ENCODE results near the gene MYL2. TPM values are rescaled to one million over a fixed set of nuclear protein-coding genes. Genes with fewer than 3 reads are reported as not detected.

The MYL2 gene
- total and polyA plus RNA-seq, 10 of the 15 experiments (the other 5 are each of a cell fraction or from before 2014, with no cell fraction given), result 0.08 to 1.8 (median 0.57) TPM; not detected in 1

GRCh38 chr12:110929818-110930217, 9.4 kb upstream of the MYL2 start:
- no peaks in the 10 kb centered on the region for H3K27me3 ChIP-seq (replicated peaks in 1 of 2; ENCODE audit: control insufficient read depth in 2 of 2, insufficient read depth in 2 of 2, low read length in 1 of 2)
- H3K4me3 ChIP-seq, result no peak overlapping the region
- no peaks in the 10 kb centered on the region for H4K20me1 ChIP-seq (ENCODE audit: control insufficient read depth, insufficient read depth)
- H3K27ac ChIP-seq (ENCODE audit: control insufficient read depth, insufficient read depth), result no peak overlapping the region
- H3K4me2 ChIP-seq (ENCODE audit: control insufficient read depth, insufficient read depth), result no peak overlapping the region
- no peak overlapping the region for H2AFZ ChIP-seq (ENCODE audit: control insufficient read depth, low read depth, low read length)
- no peak overlapping the region for H3K9ac ChIP-seq (ENCODE audit: control insufficient read depth, insufficient read depth, low read length)
- no peak for DNase-seq (ENCODE audit: low read depth, low spot score)
- ChIA-PET RAD21 (ENCODE audit: unreplicated experiment) (no interaction called here), POLR2A (interaction anchor here (1.0 kb wide), 1 partner anchor 33 kb away, joined by 3 read pairs; no protein-coding TSS in a partner anchor), SMC1A (ENCODE audit: uncharacterized antibody, unreplicated experiment) (interaction anchor here (1.3 to 2.3 kb wide), 3 partner anchors 20 to 36 kb away, joined by 3 to 9 read pairs (median 3); no protein-coding TSS in a partner anchor), CTCF (interaction anchor here (1.0 to 10.1 kb wide), 3 partner anchors 11 to 33 kb away, joined by 3 to 80 read pairs (median 6); no protein-coding TSS in a partner anchor)
- intact Hi-C loops (cut with micrococcal nuclease; ENCODE audit: unreplicated experiment), result no loop called here
- in situ Hi-C loops (cut with MboI), result loop anchor here (5.0 kb wide), 1 partner anchor 382 kb away; no protein-coding TSS in a partner anchor
- no TSS peak for BruUV-seq (replicated peaks)
- TF ChIP-seq TCF12 (IDR thresholded peaks at IDR 0.05; ENCODE audit: low read depth, low read length) (no peak), TBL1XR1 (IDR thresholded peaks at IDR 0.05; ENCODE audit: low read depth, low read length) (no peak), BRCA1 (IDR thresholded peaks at IDR 0.05; ENCODE audit: low read depth, low read length) (no peak), CBX5 (IDR thresholded peaks at IDR 0.05; ENCODE audit: low read depth) (no peak), IRF5 (IDR thresholded peaks at IDR 0.05; ENCODE audit: borderline replicate concordance) (no peak), ZNF384 (IDR thresholded peaks at IDR 0.05; ENCODE audit: borderline replicate concordance, low read depth, low read length) (no peak), KDM1A (IDR thresholded peaks at IDR 0.05; ENCODE audit: borderline replicate concordance) (no peak), NFXL1 (IDR thresholded peaks at IDR 0.05; ENCODE audit: borderline replicate concordance) (no peak), RELA (IDR thresholded peaks at IDR 0.05; ENCODE audit: borderline replicate concordance, partially characterized antibody) (no peak), ZSCAN29 (IDR thresholded peaks at IDR 0.05) (no peak), FOS (IDR thresholded peaks at IDR 0.05; ENCODE audit: borderline replicate concordance, extremely low read depth, insufficient read length) (no peak), BACH1 (IDR thresholded peaks at IDR 0.05; ENCODE audit: borderline replicate concordance) (no peak), ZNF622 (IDR thresholded peaks at IDR 0.05) (no peak)
- TF ChIP-seq, protein P1, sequence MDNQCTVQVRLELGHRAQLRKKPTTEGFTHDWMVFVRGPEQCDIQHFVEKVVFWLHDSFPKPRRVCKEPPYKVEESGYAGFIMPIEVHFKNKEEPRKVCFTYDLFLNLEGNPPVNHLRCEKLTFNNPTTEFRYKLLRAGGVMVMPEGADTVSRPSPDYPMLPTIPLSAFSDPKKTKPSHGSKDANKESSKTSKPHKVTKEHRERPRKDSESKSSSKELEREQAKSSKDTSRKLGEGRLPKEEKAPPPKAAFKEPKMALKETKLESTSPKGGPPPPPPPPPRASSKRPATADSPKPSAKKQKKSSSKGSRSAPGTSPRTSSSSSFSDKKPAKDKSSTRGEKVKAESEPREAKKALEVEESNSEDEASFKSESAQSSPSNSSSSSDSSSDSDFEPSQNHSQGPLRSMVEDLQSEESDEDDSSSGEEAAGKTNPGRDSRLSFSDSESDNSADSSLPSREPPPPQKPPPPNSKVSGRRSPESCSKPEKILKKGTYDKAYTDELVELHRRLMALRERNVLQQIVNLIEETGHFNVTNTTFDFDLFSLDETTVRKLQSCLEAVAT (IDR thresholded peaks at IDR 0.05), result no peak
- no peaks in the 10 kb centered on the region for H3K36me3 ChIP-seq (ENCODE audit: control insufficient read depth in 2 of 2, insufficient read depth in 2 of 2, low read length in 1 of 2)
- H3K9me3 ChIP-seq (replicated peaks; ENCODE audit: control insufficient read depth, insufficient read depth, low read length), result no peaks in the 10 kb centered on the region
- H3K79me2 ChIP-seq (ENCODE audit: control insufficient read depth, insufficient read depth, low read length), result no peaks in the 10 kb centered on the region
- WGBS (ENCODE audit: insufficient coverage, insufficient replicate concordance, low lambda C conversion rate, missing lambda C conversion rate), result 39% methylated on average over 1 of the region's 1 CpG
- FAIRE-seq, result no peak
- H3K4me1 ChIP-seq (ENCODE audit: control insufficient read depth, insufficient read depth, low read length), result no peaks in the 10 kb centered on the region
- ATAC-seq, result no peak

All from GM12878 (cell line).